Bronchial epithelial cell (primary cell): ENCODE results near the gene NLGN1. TPM values are rescaled to one million over a fixed set of nuclear protein-coding genes. Genes with fewer than 3 reads are reported as not detected.
A peak's percentile ranks its signal among the peaks of the same experiment; 100 is the strongest.
"Not testable (repeated sequence)": the region's sequence is repeated elsewhere in the genome, so short reads cannot be mapped to it uniquely, and the experiment has no call there.

ENCODE experiments used
- DNase-seq: peaks from one replicate; pipeline ENCODE4 v3.0.0-alpha.2; 2010; ENCODE audit warnings: low read depth
- FAIRE-seq: peaks from 2 replicates; lab custom pipeline; 2011; peaks lifted over from hg19 to GRCh38; lab: Jason Lieb, UNC
- H3K27me3 ChIP-seq: 2 replicates; pipeline ENCODE4 v1.5.1; 2011; ENCODE audit warnings: low read length; ENCODE audit not compliant: control insufficient read depth, insufficient read depth
- H3K36me3 ChIP-seq: 2 replicates; pipeline ENCODE4 v1.5.1; 2011; ENCODE audit warnings: low read length; ENCODE audit not compliant: control insufficient read depth, insufficient read depth
- H3K4me3 ChIP-seq: 2 replicates; pipeline ENCODE4 v1.5.1; 2011; ENCODE audit warnings: mild to moderate bottlenecking, low read depth, low read length, control low read depth
- CTCF ChIP-seq: IDR thresholded peaks from 2 replicates; pipeline ENCODE4 v1.5.1; 2011; ENCODE audit warnings: mild to moderate bottlenecking, moderate library complexity, low read length, control low read depth, inconsistent platforms; ENCODE audit not compliant: insufficient read depth, severe bottlenecking
- total RNA-seq: library from RNA; depleted of rRNA; stranded (reverse); fragments of >200 nt; gene quantifications from 2 replicates; pipeline ENCODE4 v1.2.1, GENCODE V29; 2014

The NLGN1 gene
- total RNA-seq, 1 donor from 2014 or later: under 0.01 TPM

GRCh38 chr3:173439004-173439403 lies 41.5 kb downstream of the NLGN1 start:
- DNase-seq (no peak), FAIRE-seq (no peak)
- no peak for TF ChIP-seq CTCF
- Histone ChIP-seq H3K27me3 (no peaks in the 10 kb centered on the region), H3K36me3 (no peaks in the 10 kb centered on the region), H3K4me3 (no peak overlapping the region)

- Histone ChIP-seq H3K27me3 (no peaks in the 10 kb centered on the region), H3K4me3 (no peak overlapping the region), H3K36me3 (no peaks in the 10 kb centered on the region)
- no peak for DNase-seq
- no peak for TF ChIP-seq CTCF
- FAIRE-seq: no peak
Observed at GRCh38 chr3:173440514-173440913, 43.0 kb downstream of the NLGN1 start.

- FAIRE-seq, DNase-seq, H3K36me3 ChIP-seq, H3K27me3 ChIP-seq, H3K4me3 ChIP-seq: not testable (repeated sequence)
Observed at GRCh38 chr3:173451561-173451960, 54.0 kb downstream of the NLGN1 start.

- Histone ChIP-seq H3K4me3 (no peak overlapping the region), H3K27me3 (no peaks in the 10 kb centered on the region), H3K36me3 (no peaks in the 10 kb centered on the region)
- DNase-seq (no peak), FAIRE-seq (no peak)
- TF ChIP-seq CTCF: no peak
Observed at GRCh38 chr3:173463250-173463649, 65.7 kb downstream of the NLGN1 start.

- peak; percentile 70 for DNase-seq
- Histone ChIP-seq H3K27me3 (no peaks in the 10 kb centered on the region), H3K36me3 (no peaks in the 10 kb centered on the region), H3K4me3 (no peak overlapping the region)
- TF ChIP-seq CTCF: no peak
- no peak for FAIRE-seq
Observed at GRCh38 chr3:173465112-173465511, 67.6 kb downstream of the NLGN1 start.

- DNase-seq (no peak), FAIRE-seq (no peak)
- Histone ChIP-seq H3K4me3 (no peak overlapping the region), H3K36me3 (no peaks in the 10 kb centered on the region), H3K27me3 (no peaks in the 10 kb centered on the region)
- no peak for TF ChIP-seq CTCF
Observed at GRCh38 chr3:173465898-173466678, 68.5 kb downstream of the NLGN1 start.
